Left lung (tissue), 10 donors: ENCODE data around the gene CPNE7. TPM values are rescaled to one million over a fixed set of nuclear protein-coding genes. Genes with fewer than 3 reads are reported as not detected.

ENCODE experiments used
- ATAC-seq: fragments of 200-7000 bp; cut with Tn5 transposase; one replicate; pipeline ENCODE4 v1.9.1; 2020; ENCODE audit warnings: moderate library complexity
- DNase-seq, 4 donors: peaks; one replicate each; pipeline ENCODE4 v3.0.0-alpha.2; 2013 to 2020
- H3K27ac ChIP-seq, 2 donors: fragments of 200-600 bp; sonication (generic) in 1 of 2; one replicate each; pipeline versions ENCODE4 v1.5.0 to v1.8.0; 2020 to 2021
- H3K27me3 ChIP-seq, 2 donors: fragments of 200-600 bp; sonication (generic) in 1 of 2; one replicate each; pipeline versions ENCODE4 v1.5.0 to v1.8.0; 2020 to 2021
- H3K36me3 ChIP-seq, 2 donors: fragments of 200-600 bp; sonication (generic) in 1 of 2; one replicate each; pipeline versions ENCODE4 v1.5.0 to v1.8.0; 2020 to 2021
- H3K4me1 ChIP-seq, 2 donors: fragments of 200-600 bp; one replicate each; pipeline ENCODE4 v1.8.0; 2021
- H3K4me3 ChIP-seq, 2 donors: fragments of 200-600 bp; sonication (generic) in 1 of 2; one replicate each; pipeline versions ENCODE4 v1.5.0 to v1.8.0; 2020 to 2021; ENCODE audit warnings: mild to moderate bottlenecking in 1 of 2
- H3K9me3 ChIP-seq, 2 donors: fragments of 200-600 bp; sonication (generic) in 1 of 2; one replicate each; pipeline versions ENCODE4 v1.5.0 to v1.8.0; 2020 to 2021
- intact Hi-C, 2 donors: fragments of 100-400 bp; cut with DNase I; formaldehyde crosslinking; loops; one replicate each; pipeline versions ENCODE4 v1.11.2 to v1.14.2; 2022
- polyA plus RNA-seq, 6 donors: library from polyadenylated mRNA; unstranded; fragments of 120-200 nt; gene quantifications; one replicate each; pipeline ENCODE4 v1.2.1, GENCODE V29; 2013; ENCODE audit not compliant: insufficient read length in 6 of 6
- total RNA-seq, 2 donors: library from RNA; stranded (reverse); fragmentation: NEBNext Ultra II Directional; extraction: Animal tissue kit (Norgen Biotek cat#: 25700); gene quantifications; one replicate each; pipeline ENCODE4 v1.2.1, GENCODE V29; 2021
- TF ChIP-seq, protein P1 (sequence below), 2 donors: fragments of 200-600 bp; sonication (generic) in 1 of 2; IDR thresholded peaks; one replicate each; pipeline versions ENCODE4 v1.5.0 to v1.8.0; 2021; ENCODE audit warnings: antibody characterized with exemption in 2 of 2
- donor health status: DM: no; HTN: yes; CAD: no.
- donor health status: DM: no; HTN: no; CAD: no.

Gene CPNE7
- total and polyA plus RNA-seq, 8 donors: 0.26 to 1.3 (median 0.36) TPM; not detected in 1

DNA sequence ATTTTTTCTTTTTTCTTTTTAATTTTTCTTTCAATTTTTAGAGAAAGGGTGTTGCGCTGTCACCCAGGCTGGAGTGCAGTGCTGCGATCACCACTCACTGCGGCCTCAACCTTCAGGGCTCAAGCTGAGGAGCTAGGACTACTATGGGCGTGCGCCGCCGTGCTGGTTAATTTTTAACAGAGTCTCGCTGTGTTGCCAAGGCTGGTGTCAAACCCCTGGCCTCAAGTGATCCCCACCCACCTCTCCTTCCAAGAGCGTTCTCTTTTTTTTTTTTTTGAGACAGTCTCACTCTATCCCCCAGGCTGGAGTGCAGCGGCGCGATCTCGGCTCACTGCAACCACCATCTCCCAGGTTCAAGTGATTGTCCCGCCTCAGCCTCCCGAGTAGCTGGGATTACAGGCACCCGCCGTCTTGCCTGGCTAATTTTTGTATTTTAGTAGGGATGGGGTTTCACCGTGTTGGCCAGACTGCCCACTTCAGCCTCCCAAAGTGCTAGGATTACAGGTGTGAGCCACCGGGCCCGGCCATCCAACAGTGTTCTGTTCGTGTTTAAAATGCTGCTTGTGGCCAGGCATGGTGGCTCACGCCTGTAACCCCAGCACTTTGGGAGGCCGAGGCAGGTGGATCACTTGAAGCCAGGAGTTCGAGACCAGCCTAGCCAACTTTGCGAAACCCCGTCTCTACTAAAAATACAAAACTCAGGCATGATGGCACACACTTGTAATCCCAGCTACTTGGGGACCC lies 29.6 kb upstream of the CPNE7 start:
- peaks cover 0 to 83% of the 10 kb centered on the region in 2 donors for H3K36me3 ChIP-seq
- peak; percentile 95 for ATAC-seq

DNA sequence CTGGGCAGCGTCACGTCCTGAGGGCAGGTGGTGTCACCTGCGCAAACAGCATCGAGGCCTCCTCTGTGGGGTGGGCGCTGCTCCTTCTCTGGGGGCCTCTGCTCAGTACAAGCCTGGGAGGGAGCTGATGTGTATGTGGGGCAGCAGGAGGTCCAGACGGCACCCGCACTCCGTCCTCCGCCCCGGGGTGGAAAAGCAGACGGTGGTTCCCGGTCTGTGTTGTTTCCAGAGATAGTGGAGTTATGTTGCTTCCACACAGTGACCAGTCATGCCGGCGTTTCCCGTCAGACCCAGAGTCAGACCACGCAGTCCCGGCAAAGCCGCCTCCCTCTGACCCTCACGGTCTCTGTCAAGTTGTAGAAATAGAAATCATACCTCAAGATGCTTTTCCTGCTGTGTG lies 28.8 kb upstream of the CPNE7 start:
- no peak for ATAC-seq
- intact Hi-C loops: no loop called here

More for the DNA sequence above, 29.6 kb upstream of the CPNE7 start:
- H3K27me3 ChIP-seq: no peaks in the 10 kb centered on the region
- H3K4me1 ChIP-seq: no peaks in the 10 kb centered on the region
- no peak overlapping the region for H3K27ac ChIP-seq
- no peaks in the 10 kb centered on the region for H3K9me3 ChIP-seq
- intact Hi-C loops: no loop called here
- TF ChIP-seq, protein P1, sequence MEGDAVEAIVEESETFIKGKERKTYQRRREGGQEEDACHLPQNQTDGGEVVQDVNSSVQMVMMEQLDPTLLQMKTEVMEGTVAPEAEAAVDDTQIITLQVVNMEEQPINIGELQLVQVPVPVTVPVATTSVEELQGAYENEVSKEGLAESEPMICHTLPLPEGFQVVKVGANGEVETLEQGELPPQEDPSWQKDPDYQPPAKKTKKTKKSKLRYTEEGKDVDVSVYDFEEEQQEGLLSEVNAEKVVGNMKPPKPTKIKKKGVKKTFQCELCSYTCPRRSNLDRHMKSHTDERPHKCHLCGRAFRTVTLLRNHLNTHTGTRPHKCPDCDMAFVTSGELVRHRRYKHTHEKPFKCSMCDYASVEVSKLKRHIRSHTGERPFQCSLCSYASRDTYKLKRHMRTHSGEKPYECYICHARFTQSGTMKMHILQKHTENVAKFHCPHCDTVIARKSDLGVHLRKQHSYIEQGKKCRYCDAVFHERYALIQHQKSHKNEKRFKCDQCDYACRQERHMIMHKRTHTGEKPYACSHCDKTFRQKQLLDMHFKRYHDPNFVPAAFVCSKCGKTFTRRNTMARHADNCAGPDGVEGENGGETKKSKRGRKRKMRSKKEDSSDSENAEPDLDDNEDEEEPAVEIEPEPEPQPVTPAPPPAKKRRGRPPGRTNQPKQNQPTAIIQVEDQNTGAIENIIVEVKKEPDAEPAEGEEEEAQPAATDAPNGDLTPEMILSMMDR (IDR thresholded peaks at IDR 0.05): no peak
- DNase-seq: peak in 2 of 4 donors; percentile 69 to 79
- H3K4me3 ChIP-seq: no peak overlapping the region

DNA sequence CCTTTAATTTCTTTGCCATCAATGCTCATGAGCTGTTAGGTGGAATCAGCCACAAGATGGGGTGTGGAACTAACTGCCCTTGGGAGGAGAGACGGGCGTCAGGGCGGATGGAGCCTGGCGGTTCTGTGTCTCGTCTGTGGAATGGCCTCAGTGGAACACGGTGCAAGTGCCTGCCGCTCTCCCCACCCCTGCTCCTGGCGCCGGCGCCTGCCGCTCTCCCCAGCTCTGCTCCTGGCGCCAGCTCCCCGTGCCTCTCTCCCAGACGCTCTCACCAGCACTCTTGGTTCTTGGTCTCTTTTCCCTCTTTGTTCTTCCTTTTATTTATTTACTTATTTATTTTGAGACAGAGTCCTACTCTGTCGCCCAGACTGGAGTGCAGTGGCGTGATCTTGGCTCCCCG lies 28.3 kb upstream of the CPNE7 start:
- intact Hi-C loops: no loop called here

More for the DNA sequence above, 28.8 kb upstream of the CPNE7 start:
- H3K9me3 ChIP-seq: no peaks in the 10 kb centered on the region
- TF ChIP-seq, protein P1 (IDR thresholded peaks at IDR 0.05): no peak
- no peak overlapping the region for H3K4me3 ChIP-seq
- H3K4me1 ChIP-seq: no peaks in the 10 kb centered on the region
- peaks cover 0 to 85% of the 10 kb centered on the region in 2 donors for H3K36me3 ChIP-seq
- no peak for DNase-seq
- no peak overlapping the region for H3K27ac ChIP-seq
- no peaks in the 10 kb centered on the region for H3K27me3 ChIP-seq

DNA sequence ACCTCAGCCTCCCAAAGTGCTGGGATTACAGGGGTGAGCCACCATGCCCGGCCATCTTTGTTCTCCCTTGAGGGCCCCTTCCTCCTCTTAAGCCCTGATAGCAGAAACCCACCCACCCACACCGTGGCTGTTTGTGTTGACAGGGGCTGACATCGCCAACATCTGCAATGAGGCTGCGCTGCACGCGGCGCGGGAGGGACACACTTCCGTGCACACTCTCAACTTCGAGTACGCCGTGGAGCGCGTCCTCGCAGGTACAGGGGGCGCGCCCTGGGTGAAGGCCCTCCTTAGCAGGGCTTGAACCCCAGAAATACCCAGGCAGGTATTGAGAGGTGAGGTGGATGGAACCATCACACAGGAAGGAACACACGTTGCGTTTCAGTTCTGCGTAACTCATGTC lies 27.7 kb upstream of the CPNE7 start:
- peaks cover 0 to 88% of the 10 kb centered on the region in 2 donors for H3K36me3 ChIP-seq

More for the DNA sequence above, 28.3 kb upstream of the CPNE7 start:
- Histone ChIP-seq H3K4me3 (no peak overlapping the region), H3K27ac (no peak overlapping the region), H3K36me3 (peaks cover 0 to 85% of the 10 kb centered on the region in 2 donors), H3K27me3 (no peaks in the 10 kb centered on the region), H3K9me3 (no peaks in the 10 kb centered on the region), H3K4me1 (no peaks in the 10 kb centered on the region)
- DNase-seq: no peak
- ATAC-seq: no peak
- TF ChIP-seq, protein P1 (IDR thresholded peaks at IDR 0.05): no peak

DNA sequence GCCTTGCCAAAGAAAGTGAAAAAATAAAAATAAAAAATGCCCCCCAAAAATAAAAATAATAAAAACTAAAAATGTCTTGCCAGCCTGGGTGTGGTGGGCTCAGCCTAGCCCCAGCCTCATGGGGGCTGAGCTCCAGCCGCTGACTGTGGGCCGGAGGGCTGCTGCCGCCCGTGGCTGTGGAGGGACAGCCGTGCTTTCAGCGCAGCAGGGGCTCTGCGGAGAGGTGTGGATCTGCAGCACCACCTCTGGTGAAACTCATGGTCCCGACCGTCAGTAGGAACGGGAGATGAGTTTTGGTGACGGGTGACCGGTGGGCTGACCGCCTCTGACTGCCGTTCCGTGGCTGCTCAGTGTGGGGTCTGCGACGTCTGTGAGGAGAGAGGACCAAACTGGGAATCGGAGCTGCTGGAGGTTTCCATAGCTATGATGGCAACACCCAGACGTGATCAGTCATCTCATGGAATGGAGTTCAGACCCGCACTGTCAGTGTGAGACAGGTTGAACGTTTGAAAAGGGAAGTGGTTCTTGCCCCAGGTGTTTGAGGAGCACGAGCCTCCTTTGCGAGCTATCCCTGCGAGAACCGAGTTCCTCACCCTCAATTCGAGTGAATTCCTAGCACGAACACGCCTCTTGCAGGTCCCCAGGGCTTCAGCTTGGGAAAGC lies 27.1 kb upstream of the CPNE7 start:
- intact Hi-C loops: no loop called here
- no peak for DNase-seq

More for the DNA sequence above, 27.7 kb upstream of the CPNE7 start:
- H3K27ac ChIP-seq: no peak overlapping the region
- intact Hi-C loops: no loop called here
- H3K9me3 ChIP-seq: no peaks in the 10 kb centered on the region
- no peak for DNase-seq
- TF ChIP-seq, protein P1 (IDR thresholded peaks at IDR 0.05): no peak
- no peak overlapping the region for H3K4me3 ChIP-seq
- H3K27me3 ChIP-seq: no peaks in the 10 kb centered on the region
- no peak for ATAC-seq
- no peaks in the 10 kb centered on the region for H3K4me1 ChIP-seq

More for the DNA sequence above, 27.1 kb upstream of the CPNE7 start:
- TF ChIP-seq, protein P1 (IDR thresholded peaks at IDR 0.05): no peak
- Histone ChIP-seq H3K27ac (no peak overlapping the region), H3K4me3 (no peak overlapping the region), H3K36me3 (peaks cover 0 to 94% of the 10 kb centered on the region in 2 donors), H3K27me3 (no peaks in the 10 kb centered on the region), H3K4me1 (no peaks in the 10 kb centered on the region), H3K9me3 (no peaks in the 10 kb centered on the region)
- ATAC-seq: no peak
